Cerebellar nuclear complex (tissue), 1 donor: ENCODE results near the gene SQOR.

ENCODE experiments used
- DNase-seq, 2 experiments: peaks; one replicate each; lab custom pipeline; 2025; lab: John Stamatoyannopoulos, UW

SQOR gene

DNA sequence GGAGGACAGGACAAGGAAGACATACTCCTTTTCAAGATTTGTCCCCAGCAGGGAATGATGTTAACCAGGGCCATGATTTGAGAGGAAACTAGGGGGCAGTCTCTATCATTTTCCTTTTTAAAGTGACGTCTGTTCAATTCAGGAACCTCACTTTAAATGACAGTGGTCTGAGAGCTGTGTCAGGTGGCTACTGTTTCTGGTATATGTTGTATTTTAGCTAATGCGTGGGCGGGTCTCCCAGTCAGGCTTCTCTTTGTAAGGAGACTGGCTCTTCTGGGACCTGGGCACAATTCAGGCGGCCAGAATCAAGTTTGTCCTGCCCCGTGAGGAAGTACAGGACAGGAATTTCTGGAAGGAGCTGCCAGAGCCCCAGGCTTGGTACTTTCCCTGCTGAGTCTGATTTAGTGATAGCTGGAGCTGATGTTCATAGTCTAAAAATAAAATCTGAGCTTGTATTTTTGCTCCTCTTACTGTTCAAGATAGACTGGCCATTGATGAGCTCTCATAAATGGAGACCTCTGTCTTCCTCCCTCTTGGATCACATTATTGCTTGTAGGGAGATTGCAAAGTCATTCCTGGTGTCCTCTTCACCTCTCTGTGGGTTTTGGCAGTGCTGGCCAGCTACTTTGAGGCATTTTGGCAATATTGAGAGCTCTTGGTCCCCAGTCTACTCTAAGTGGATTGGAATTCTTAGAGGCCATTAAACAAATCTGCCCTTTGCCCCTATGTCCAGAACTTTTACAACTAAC, 25.6 kb downstream of the SQOR start:
- DNase-seq: no peak

DNA sequence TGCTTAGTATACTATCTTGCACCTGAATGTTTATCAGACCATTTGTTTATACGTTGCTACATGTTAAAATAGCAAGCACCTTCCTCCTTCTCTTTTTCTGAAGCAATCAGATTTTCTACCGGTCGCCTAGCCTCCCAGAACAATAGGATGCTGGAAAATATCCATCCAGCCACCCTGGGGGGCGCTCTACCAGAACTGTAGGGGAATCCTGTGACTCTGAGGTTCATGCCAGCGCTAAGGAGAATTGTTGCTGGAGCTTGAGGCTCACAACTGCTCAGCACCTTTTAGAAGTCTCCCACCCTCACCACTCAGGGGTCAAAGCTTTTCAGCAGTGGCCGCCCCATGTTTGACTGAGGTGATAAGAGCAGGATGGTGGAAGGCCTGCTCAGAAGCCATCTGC, 27.5 kb downstream of the SQOR start:
- DNase-seq: no peak

DNA sequence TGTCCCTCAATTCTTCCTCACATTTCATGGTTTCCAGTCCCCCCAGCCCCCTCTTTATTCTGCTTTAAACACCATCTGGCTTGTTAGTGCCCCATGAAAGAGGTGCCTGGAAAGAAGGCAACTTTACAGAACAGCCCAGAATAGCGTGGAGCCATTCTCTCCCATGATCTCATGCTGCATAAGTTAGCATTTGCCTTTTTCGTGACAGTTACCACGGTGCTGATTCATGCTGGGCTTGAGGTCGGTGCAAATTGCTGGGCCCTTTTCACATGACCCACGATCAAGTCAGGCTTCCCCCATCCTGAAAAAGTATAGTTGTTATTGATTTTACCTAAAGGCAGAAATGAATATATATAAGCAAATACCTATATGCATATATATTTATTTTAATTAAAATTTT, 29.6 kb downstream of the SQOR start:
- DNase-seq: no peak

DNA sequence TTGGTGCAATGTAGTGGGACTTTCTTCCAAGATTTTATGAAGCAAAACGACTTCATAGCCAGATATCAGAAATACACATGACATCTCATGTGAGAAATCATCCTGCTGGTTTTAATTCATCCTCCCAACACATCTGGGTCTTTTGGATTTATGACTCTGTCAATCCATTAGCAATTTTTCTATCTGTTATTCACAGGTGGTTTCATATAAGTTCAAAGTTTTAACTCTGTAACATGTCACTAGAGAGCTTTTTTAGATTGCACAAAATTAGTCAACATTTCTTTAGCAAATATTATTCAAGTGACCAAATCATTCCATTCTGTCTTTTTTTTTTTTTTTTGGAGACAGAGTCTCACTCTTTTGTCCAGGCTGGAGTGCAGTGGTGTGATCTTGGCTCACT, 30.4 kb downstream of the SQOR start:
- no peak for DNase-seq

DNA sequence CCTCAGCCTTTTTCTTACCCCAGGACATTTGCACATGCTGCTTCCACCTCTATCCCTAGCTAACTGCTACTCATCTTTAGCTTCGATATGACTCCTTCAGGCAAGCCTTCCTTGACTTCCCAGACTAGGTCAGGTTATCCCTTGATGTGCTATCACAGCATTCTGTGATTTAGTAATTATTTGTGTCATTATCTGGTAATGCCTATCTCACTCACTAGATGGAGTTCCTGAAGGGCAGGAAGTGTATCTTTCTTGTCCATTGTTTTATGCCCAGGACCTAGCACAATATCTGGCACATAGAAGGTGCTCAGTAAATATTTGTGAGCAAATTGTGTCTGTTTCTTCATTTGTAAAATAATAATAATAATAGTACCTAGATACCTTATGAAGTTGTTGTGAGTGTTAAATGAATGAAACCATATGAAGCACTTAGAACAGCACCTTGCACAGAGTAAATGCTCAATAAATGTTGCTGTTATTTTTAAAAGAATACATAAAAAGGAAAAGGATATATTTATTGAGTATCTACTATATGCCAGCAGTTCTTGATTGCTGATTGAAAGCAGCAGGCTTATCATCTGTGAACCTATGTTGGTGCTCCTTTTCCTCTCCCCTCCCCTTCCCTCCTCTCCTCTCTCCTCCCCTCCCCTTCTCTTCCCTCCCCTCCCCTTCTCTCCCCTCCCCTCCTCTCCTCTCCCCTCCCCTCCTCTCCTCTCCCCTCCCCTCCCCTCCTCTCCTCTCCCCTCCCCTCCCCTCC, 31.5 kb downstream of the SQOR start:
- no peak for DNase-seq

DNA sequence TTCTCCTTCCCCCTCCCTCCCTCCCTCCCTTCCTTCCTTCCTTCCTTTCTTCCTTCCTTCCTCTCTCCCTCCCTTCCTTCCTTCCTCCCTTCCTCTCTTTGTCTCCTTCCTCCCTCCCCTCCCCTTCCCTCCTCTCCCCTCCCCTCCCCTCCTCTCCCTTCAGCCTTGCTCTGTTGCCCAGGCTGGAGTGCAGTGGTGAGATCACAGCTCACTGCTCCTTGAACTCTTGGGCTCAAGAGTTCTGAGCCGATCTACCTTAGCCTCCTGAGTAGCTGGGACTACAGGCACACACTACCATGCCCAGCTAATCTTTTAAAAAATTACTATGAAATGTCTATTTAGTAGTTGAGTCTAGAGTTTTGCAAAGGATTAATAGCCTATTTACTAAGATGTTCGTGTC, 32.2 kb downstream of the SQOR start:
- DNase-seq: no peak

DNA sequence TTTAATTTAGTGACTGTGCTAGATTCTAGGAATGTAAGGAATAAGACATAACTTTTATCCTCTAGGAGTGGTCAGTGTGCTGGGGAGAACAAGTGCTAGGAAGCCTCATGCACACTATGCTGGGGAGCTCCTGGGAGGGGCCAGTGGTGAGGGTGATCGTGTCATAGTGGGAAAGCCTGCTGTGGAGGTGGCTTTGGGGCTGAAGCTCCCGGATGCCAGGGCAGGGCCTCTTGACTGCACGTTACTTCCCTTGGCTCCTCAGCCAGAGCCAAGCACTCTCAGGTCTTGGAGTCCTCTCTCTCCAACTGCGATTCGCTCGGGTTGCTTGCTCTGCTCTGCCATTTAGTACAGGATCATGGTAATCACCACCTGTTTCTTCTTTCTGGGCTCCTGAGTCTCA, 33.6 kb downstream of the SQOR start:
- no peak for DNase-seq

DNA sequence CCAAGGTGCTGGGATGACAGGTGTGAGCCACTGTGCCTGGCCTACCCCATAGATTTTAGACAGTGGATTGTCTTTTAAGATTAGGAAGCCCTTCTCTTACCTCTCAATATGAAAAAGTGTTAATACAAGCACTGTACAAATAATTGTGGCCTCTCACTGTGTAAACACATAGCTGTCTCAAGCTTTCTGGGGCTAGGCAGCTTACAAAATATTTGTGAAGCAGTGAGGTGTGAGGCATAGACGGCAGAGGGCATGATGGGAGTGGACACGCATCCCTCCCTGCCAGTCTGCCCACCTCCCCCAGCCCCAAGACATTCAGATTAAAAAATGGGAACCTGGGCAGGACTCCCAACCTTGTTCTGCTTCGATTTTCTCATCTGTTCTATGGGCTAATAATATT, 34.6 kb downstream of the SQOR start:
- no peak for DNase-seq

DNA sequence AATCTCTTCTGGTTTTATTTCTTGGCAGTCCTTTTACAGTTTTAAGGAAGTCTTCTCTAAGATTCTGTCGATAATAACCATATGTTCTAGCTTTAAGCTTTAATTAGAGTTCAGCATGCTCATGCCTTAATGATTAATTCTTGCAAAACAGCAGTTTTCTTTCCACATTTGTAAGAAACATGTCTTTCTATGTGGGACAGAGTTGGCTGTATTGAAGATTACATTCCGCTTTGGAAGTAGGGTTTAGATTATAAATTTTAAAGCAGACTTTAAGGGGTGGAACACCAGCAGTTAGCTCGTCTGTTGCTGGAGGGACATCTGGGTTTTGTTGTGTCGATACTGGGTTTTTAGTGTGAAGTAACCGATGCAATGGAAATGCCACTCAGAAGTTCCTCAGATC, 35.3 kb downstream of the SQOR start:
- no peak for DNase-seq

DNA sequence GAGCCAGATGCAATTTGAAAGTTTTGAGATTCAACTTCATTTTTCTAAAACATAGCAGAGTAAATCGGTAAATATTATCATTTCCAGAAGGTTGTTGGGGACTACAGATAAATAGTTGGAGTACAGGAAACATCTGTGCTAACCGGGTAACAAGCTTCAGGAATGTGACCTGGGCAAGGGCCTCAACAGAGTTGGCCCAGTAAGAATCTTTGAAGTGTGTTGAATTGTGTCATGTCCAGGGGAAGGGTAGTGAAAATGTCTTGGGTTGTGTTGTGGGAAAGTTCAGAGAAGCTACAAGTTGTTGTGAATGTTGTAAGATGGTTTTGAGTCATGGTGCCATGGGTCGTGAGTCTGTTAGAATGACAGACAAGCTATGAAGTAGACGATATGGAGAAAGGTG, 35.7 kb downstream of the SQOR start:
- no peak for DNase-seq

DNA sequence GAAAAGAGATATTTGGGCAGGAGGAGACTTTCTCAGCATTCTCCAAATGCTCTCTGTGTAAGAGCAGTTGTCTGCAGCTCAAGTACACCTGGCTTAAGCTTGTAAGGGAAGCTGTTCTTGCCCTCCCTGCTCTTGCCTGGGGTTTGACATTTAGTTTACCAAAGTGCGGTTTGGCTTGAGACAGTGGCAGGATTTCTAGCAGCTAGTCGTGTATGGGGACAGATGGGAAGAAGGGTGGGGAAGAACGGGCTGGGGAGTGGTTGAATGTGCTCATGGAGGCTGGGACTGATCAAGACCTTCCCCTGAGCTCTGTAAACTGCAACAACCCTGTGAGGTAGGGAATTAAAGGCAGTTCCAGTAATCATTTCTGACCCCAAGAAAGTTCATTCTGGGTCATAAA, 39.8 kb downstream of the SQOR start:
- no peak for DNase-seq

DNA sequence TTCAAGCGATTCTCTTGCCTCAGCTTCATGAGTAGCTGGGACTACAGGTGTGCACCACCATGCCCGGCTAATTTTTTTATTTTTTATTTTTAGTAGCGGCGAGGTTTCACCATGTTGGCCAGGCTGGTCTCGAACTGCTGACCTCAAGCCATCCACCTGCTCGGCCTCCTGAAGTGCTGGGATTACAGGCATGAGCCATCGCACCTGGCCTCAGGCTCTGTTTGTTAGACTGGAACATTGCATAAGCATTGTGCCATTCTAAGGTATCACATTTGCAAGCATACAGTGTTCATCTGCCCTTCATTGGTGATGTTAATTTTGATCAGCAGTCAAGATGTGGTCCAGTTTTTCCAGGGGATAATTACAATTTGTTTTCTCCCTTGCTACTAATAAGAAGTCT, 43.0 kb downstream of the SQOR start:
- DNase-seq: no peak

DNA sequence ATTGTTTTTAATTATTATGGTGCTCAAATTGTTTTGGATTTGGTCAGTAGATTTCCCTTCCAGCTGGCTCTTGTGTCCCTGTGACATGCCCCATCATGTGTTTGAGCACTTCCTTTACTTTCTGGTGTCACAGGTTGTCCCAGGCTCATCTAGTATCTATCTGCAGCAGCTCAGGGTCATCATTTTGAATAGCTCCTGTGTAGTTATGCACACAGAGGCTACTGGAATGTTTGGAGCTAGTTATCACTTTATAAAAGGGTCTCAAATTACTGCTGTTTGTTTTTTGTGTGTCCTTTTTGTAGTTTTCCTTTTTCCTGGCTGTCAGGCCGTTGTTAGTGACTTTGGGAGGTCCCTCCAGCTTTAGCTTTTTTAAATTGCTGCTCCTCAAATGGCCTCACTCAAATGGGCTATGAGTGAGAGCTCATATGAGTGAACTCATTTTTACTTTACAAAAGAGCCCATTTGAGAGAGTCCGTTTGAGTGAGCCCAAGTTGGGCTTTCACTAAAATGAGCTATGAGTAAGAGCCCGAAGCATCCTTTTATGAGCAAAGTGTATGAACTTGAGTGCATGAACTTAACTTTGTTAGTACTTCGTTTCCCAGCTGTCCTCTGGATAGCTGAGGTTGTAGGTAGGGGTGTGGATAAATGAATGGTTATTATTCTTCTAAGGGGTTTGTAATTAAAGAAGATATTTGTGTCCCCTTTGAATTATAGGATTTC, 43.8 kb downstream of the SQOR start:
- no peak for DNase-seq

DNA sequence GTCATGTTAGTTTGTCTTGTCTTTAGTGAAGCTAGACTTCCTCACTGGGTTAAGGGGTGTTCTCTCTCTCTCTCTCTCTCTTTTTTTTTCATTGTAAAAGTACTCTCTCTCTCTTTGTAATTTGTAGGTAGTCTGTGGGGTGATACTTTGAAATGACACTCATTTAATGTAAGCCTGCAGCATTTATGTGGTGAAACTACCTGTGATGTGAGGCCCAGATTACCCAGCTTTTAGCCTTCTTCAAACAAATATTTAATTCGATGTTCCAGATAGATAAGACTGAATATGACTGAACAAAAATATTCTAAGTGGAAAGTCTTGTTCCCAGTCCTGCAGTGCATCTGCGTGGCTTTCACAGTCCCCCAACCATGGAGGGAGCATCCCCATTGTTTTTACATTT, 49.7 kb downstream of the SQOR start:
- DNase-seq: no peak

DNA sequence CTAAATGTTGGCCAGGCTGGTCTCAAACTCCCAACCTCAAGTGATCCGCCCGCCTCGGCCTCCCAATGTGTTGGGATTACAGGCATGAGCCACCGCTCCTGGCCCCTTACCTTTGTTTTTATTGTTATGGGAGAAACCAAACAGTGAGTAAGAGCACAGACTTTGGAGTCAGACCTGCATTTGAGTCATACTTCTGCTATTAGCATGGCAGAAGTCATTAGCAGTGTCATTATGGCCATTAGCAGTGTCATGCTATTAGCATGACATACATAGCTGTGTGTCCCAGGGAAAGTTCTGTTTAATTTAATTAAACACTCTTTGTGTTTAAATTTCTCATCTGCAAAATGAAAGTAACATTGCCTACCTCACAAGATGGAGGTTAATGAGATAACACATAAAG, 54.8 kb downstream of the SQOR start:
- no peak for DNase-seq

DNA sequence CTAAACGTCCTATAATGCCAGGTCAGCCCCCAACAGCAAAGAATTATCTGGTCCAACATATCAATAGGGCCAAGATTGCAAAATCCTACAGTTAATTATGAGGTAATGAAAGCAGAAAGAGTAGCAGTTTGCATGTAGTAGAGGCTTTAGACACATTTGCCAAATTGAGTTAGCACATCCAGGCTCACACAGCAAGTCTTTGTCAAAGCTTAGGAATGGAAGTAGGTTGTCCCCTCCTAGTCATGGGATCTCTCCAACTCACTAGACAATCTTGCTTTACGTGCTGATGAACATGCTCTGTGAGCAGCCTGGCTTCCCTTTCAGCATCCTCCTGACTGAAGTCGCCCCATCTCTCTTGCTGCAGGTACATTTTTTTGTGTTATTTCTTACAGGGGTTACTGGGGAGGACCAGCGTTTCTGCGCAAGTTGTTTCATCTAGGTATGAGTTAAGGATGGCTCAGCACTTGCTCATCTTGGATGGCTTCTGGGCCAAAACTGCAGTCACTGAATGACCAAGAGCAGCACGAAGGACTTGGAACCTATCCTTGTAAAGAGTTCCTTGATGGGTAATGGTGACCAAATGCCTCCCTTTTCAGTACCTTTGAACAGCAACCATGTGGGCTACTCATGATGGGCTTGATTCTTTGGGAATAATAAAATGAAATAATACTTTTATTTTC, 55.9 kb downstream of the SQOR start:
- no peak for DNase-seq

DNA sequence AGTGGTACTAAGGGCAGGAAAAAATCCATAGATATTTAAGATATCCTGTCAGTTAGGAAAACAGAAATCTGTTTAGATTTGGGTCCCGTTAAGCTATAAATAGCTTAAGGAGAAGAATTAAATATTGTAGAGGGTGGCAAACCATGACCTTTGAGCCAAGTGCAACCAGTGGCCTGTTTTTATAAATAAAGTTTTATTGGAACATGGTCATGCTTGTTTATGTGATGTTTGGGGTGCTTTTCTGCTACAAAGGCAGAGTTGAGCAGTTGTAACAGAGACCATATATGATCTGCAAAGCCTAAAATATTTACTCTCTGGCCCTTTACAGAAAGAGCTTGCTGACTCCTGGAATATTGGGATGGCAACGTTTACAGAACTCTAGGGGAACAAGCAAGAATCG, 66.3 kb downstream of the SQOR start:
- no peak for DNase-seq

DNA sequence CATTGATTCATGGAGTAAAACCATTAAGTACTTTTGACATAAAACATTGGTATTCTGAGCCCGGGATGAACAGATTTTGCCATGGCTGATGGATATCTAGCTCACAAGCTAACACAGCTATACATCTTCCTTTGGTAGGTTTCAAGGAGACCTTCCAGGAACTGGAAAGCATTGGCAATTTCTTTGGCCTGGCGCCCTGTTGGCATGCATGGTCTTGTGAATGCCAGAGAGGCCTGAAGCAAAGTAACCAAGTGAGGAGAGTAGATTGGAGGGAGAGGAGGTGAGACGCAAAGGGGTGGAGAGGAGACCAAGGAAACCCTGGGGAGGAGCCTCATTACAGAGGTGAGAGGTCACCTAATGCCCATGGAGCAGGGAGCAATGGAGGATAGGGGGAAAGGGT, 67.2 kb downstream of the SQOR start:
- no peak for DNase-seq

DNA sequence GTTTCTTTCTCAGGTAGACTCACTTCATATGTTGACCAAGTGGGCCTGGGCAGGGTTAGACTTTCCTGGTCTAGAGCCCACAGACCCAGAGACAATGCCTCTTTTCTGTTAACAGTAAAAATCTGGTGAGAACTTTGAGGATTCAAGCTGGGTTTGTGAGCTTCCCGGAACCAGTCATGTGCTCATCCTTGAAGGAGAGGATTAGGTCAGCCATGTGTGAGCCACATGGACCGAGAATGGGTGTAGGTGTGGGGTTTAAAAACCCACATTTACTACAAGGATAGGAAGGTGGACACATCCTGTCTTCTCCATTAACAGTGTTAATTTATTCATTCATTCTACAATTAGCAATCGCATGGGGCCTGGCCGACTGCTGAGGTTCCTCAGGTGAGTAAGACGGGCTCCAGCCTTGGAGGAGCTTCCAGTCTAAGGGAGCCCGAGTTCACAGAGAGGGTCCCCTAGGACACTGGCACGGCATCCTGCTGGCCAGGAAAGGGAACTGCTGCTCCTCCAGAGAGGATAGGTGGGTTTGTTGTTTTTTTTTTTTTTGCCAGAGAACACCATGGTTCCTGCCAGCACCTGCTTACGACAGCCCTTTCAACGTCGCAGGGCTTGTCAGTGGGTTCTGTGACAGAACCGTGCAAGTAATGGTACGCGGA, 69.0 kb downstream of the SQOR start:
- no peak for DNase-seq

DNA sequence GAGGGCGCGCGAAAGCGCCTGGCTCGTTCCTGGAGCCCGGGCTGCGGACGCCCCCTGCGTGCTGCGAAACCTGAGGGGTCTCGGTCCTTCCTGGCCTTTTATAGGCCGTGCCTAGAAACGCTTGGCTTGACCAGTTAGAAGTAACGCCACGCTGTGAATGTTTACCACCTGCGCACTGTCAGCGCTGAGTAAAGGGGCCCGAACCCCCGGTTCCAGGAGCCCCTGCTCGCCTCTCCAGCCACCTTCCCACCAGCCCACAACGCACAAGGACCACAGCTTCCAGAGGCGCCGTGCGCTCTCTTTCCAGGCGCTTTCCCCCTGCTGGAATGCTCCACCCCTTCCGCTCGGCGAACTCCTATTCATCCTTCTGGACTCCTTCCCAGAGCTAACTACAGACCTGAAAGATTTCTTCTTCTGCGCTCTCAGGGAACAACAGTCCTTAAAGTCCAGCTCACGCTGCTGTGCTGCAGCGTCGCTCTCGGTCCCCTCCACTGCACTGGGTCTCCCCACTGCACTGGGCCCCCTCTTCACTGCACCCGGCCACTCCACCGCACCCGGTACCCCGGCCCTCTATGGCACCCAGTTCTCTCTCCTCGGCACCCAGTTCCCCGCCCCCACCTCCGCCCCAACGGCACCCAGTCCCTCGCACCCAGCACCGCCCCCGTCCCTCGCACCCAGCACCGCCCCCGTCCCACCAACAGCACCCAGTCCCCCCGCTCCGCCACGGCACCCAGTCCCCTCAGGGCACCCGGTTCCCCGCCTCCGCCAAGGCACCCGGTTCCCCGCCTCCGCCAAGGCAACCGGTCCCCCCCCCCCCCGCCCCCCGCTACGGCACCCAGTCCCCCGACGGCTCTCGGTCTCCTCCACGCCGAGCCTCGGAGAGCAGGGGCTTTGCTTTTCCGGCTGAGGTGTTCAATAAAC, 69.8 kb downstream of the SQOR start:
- no peak for DNase-seq
